BE2C (cell line): ENCODE data around the gene KRTAP5-5.

Experiments used
- DNase-seq: peaks from one replicate; pipeline ENCODE4 v3.0.0-alpha.2; 2020
- H3K27me3 ChIP-seq: fragments of 250-450 bp; sonication (Bioruptor Pico); 2 replicates; pipeline ENCODE4 v1.5.1; 2020; ENCODE audit warnings: mild to moderate bottlenecking
- H3K36me3 ChIP-seq: fragments of 250-450 bp; sonication (Bioruptor Pico); 2 replicates; pipeline ENCODE4 v1.5.1; 2020; ENCODE audit warnings: mild to moderate bottlenecking
- H3K4me1 ChIP-seq: fragments of 250-450 bp; sonication (Bioruptor Pico); 2 replicates; pipeline ENCODE4 v1.5.1; 2020
- H3K4me3 ChIP-seq: 2 replicates; pipeline ENCODE4 v1.5.1; 2011; ENCODE audit warnings: low read depth, low read length
- H3K9me3 ChIP-seq: fragments of 250-450 bp; sonication (Bioruptor Pico); 2 replicates; pipeline ENCODE4 v1.5.1; 2020
- TF ChIP-seq, protein P1 (sequence below): IDR thresholded peaks from 2 replicates; pipeline ENCODE4 v1.5.1; 2012; ENCODE audit warnings: mild to moderate bottlenecking, low read depth, low read length

Gene KRTAP5-5

GRCh38 chr11:1651411-1651980 is 21.9 kb downstream of the KRTAP5-5 start:
- no peak for DNase-seq
- no peaks in the 10 kb centered on the region for H3K36me3 ChIP-seq
- no peaks in the 10 kb centered on the region for H3K9me3 ChIP-seq
- H3K4me3 ChIP-seq, result no peak overlapping the region
- H3K27me3 ChIP-seq, result no peaks in the 10 kb centered on the region
- H3K4me1 ChIP-seq, result no peaks in the 10 kb centered on the region
- TF ChIP-seq, protein P1, sequence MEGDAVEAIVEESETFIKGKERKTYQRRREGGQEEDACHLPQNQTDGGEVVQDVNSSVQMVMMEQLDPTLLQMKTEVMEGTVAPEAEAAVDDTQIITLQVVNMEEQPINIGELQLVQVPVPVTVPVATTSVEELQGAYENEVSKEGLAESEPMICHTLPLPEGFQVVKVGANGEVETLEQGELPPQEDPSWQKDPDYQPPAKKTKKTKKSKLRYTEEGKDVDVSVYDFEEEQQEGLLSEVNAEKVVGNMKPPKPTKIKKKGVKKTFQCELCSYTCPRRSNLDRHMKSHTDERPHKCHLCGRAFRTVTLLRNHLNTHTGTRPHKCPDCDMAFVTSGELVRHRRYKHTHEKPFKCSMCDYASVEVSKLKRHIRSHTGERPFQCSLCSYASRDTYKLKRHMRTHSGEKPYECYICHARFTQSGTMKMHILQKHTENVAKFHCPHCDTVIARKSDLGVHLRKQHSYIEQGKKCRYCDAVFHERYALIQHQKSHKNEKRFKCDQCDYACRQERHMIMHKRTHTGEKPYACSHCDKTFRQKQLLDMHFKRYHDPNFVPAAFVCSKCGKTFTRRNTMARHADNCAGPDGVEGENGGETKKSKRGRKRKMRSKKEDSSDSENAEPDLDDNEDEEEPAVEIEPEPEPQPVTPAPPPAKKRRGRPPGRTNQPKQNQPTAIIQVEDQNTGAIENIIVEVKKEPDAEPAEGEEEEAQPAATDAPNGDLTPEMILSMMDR, result no peak

DNA sequence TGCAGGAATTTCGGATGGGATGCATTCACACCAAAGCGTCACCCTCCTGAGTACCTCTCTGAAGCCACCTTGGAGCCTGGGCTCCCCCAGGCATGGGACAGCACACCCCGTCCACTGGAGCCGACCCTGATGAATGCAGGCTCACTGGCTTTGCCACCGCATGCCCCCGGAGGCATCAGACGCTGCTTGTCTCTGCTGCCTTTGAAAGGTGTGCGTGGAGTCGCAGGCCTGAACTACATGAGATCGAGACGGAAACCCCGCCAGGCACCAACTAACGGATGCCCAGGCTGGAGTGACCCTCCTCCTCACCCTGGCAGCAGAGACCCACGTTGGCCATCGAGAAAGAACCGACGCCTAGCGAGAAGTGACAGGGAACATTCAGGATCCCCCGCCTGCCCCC is 22.5 kb downstream of the KRTAP5-5 start:
- H3K4me1 ChIP-seq, result no peaks in the 10 kb centered on the region
- TF ChIP-seq, protein P1, result no peak
- H3K36me3 ChIP-seq, result no peaks in the 10 kb centered on the region
- H3K27me3 ChIP-seq, result no peaks in the 10 kb centered on the region
- no peaks in the 10 kb centered on the region for H3K9me3 ChIP-seq
- no peak overlapping the region for H3K4me3 ChIP-seq
- DNase-seq, result no peak

GRCh38 chr11:1652442-1652770 is 22.8 kb downstream of the KRTAP5-5 start:
- Histone ChIP-seq H3K36me3 (no peaks in the 10 kb centered on the region), H3K9me3 (no peaks in the 10 kb centered on the region), H3K4me1 (no peaks in the 10 kb centered on the region), H3K4me3 (no peak overlapping the region), H3K27me3 (no peaks in the 10 kb centered on the region)
- TF ChIP-seq, protein P1, result no peak
- DNase-seq, result no peak

DNA sequence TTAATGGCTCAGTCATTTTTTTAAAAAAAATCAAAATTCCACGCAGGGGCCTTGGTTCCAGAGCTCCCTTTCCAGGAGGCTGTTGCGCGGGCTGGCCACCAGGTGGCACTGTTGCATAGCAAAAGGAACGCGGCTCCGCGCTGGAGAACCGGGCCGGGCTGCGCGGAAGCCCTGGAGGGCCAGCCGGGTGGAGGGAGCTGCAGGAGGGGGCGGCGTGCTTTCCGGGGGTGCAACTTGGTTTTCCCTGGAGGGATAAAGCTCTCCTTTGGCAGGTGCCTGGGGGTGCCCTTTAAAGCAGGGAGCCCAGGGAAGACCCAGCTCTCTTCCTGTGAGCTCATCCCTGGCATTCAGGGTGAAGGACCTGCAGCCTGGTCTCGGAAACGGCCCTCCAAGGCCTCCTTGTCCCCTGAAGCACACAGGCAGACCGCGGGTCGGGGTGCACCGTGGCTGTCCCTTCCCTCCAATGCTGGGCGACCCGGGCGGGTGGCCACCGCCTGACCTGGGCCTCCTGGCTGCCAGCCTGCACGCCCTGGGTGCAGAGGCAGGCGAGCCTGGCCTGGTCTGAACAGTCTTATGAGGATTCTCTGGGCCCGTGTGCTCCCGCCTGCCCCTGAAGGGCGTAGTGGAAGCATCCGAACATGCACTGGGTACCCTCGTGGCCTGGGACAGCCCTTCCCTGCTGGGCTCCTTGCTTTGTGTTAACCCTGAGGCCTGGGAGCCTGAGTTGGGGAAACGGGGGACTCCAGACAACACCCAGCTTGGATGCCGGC is 23.4 kb downstream of the KRTAP5-5 start:
- Histone ChIP-seq H3K27me3 (no peaks in the 10 kb centered on the region), H3K9me3 (no peaks in the 10 kb centered on the region), H3K4me3 (no peak overlapping the region), H3K36me3 (no peaks in the 10 kb centered on the region), H3K4me1 (no peaks in the 10 kb centered on the region)
- DNase-seq, result peak; percentile 62
- TF ChIP-seq, protein P1, result peak; percentile 73

DNA sequence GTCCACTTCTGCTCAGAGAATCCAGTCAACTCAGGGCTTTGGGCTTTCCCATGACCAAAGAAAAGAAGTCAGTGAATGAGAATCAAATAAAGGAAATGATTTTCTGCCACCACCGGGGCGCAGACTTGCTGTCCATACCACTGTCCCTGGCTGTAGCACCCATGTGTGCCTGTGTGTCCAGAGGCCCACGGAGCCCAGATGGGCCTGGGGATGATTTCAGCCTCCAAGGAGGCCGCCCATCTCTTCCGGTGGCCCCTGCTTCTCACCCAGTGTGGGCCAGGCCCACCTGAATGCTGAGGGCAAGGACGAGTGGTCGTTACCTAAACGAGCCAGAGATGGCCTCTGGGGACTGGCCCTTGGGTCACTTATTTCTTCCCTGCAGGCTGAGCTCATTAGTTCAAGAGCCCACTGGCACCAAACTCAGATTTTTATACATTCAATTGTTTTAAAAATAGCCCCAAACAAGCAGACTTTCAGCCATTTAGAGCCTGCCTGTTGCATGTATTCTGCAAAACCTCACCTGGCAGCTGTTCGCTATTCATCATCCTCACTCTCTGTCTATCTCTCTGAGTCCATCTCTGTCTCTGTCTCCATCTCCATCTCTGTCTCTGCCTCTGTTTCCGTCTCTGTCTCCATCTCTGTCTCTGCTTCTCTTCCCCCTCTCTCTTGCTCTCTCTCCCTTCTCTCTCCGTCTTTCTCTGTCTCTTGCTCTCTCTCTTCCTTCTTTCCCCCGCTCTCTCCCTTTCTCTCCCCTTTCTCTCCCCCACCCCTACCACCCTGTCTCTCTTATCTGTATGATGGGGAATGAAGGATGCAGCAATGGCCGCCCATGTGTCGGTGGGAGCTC is 24.2 kb downstream of the KRTAP5-5 start:
- Histone ChIP-seq H3K9me3 (no peaks in the 10 kb centered on the region), H3K4me3 (no peak overlapping the region), H3K27me3 (no peaks in the 10 kb centered on the region), H3K36me3 (no peaks in the 10 kb centered on the region), H3K4me1 (no peaks in the 10 kb centered on the region)
- TF ChIP-seq, protein P1, result no peak
- DNase-seq, result no peak
